GM12891 (cell line): ENCODE data around the gene PUM1.
A peak's percentile ranks its signal among the peaks of the same experiment; 100 is the strongest.

Experiments used
- DNase-seq: peaks from one replicate; pipeline ENCODE4 v3.0.0; 2011; ENCODE audit warnings: low spot score; ENCODE audit not compliant: insufficient read length
- FAIRE-seq: peaks from 2 replicates; lab custom pipeline; 2011; peaks lifted over from hg19 to GRCh38; lab: Jason Lieb, UNC
- PAX5 ChIP-seq: IDR thresholded peaks from 2 replicates; pipeline ENCODE4 v1.6.1; 2011; ENCODE audit warnings: low read length, moderate library complexity, mild to moderate bottlenecking; ENCODE audit not compliant: insufficient read depth, severe bottlenecking
- POLR2A ChIP-seq: IDR thresholded peaks from 2 replicates; pipeline ENCODE4 v1.6.1; 2011; ENCODE audit warnings: low read depth, low read length, control low read depth
- POLR2AphosphoS5 ChIP-seq: IDR thresholded peaks from 2 replicates; pipeline ENCODE4 v1.6.1; 2011; ENCODE audit warnings: low read depth, low read length, control low read depth
- POU2F2 ChIP-seq: IDR thresholded peaks from 2 replicates; pipeline ENCODE4 v1.6.1; 2011; ENCODE audit warnings: low read depth, mild to moderate bottlenecking, control low read depth, low read length, moderate library complexity
- SPI1 ChIP-seq: IDR thresholded peaks from 2 replicates; pipeline ENCODE4 v1.6.1; 2011; ENCODE audit warnings: low read depth, low read length, control low read depth
- TAF1 ChIP-seq: IDR thresholded peaks from 2 replicates; pipeline ENCODE4 v1.6.1; 2011; ENCODE audit warnings: low read depth, low read length, control low read depth

The PUM1 gene

DNA sequence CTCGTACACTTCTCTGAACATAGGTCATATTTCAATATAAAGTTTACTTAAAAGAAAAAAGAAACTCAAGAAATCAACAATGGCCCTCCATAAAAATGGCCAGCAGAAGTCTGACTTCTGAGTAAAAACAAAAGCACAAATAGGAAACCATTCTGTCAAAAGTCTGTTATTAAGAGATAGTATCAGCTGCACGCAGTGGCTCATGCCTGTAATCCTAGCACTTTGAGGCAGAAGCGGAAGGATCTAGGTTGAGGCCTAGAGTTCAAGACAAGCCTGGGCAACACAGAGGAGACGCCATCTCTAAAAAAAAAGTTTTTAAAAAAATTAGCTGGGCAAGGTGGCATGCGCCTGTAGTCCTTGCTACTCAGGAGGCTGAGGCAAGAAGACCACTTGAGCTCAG lies 67.3 kb downstream of the PUM1 start:
- FAIRE-seq (no peak), DNase-seq (no peak)
- no peak for TF ChIP-seq POU2F2
- TF ChIP-seq TAF1 = no peak
- TF ChIP-seq PAX5 = no peak
- no peak for TF ChIP-seq POLR2AphosphoS5
- no peak for TF ChIP-seq SPI1
- TF ChIP-seq POLR2A = no peak

DNA sequence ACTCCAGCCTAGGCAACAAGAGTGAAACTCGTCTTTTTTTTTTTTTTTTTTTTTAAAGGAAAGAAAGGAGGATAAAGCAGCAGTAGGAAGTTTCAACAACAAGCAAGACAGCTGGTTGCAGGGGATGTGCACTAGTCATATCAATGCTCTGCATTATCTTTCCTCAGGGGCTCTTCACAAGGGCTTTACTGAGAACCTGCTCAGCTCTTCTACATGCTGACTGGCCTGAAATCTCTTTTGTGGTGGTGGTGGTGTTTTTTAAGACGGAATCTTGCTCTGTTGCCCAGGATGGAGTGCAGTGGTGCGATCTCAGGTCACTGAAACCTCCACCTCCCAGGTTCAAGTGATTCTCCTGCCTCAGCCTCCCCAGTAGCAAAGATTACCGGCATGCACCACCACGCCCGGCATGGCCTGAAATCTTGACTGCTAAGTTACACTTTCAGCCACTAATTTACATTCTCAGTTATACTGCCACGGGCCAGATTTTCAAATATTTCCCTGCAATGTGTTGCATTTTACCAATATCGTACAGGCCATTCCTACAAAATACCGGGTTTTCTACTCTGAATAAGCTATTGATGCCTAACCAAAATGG lies 68.0 kb downstream of the PUM1 start:
- DNase-seq (no peak), FAIRE-seq (peak; percentile 20)
- TF ChIP-seq POU2F2 (no peak), POLR2A (no peak), SPI1 (no peak), POLR2AphosphoS5 (no peak), PAX5 (no peak), TAF1 (no peak)

DNA sequence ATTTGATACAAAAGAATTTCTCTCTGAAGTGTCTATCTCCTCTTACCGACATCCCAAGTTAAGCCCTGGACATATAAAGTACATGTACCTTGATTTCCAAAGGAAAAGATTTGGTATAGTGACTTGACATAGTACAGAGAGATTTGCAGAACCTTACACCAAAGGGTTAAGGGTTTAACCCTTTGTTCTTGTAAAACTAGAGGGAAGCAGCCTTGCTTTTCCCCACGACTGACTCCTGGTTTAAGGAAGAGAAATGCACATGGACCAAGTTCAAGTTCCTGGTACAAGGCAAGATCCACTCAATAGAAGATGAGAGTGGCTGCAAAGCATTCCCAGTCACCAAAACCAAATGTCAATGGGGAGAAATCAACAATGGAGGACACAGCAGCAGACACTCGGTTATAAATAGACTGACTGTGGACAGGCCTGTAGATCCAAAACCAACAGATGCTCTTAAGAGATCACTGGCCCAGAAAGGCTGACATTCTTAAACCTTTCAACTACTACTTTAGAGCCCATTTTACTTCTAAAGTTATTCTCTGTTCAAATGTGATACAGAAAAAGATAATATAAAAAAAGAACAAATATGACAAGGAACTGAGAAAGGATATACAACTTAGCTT lies 69.4 kb downstream of the PUM1 start:
- FAIRE-seq = no peak
- TF ChIP-seq POU2F2 (no peak), SPI1 (no peak), TAF1 (no peak), POLR2A (no peak)
- no peak for DNase-seq

DNA sequence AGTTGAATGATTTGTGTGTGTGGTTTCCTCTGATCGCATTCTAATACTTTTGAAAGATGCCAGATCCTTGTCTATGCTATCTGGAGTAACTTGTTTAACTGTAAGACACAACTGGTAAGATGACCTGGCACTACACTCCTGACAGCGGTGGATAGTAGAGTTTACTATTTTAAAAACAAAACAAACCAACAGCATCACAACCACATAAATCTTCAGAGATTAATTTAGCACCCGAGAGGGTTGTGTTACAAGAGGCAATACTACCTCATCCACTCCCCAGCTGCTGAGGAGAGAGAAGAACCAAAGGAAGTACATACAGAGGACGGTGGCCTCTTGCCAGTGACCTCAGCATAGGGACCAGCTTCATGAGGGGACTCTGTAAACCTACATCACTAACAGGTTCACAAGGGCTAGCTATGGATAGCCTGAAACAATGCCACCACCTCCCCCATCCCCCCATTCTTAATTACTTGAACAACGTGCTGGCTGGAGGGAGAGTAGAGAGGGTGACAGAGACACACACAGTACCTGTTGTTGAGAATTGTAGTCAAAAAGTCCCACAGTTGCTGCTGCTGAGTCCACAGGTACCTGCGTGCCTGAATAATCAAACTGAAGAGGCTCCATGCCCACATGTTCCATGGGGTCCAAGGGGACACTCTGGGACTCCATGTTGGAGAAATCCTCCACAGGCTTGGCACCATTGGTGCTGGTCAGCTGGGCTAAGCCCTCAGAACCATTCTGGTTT lies 73.5 kb downstream of the PUM1 start:
- DNase-seq = no peak
- TF ChIP-seq SPI1 (no peak), TAF1 (no peak), POLR2A (no peak), POLR2AphosphoS5 (no peak), POU2F2 (no peak)
- no peak for FAIRE-seq

DNA sequence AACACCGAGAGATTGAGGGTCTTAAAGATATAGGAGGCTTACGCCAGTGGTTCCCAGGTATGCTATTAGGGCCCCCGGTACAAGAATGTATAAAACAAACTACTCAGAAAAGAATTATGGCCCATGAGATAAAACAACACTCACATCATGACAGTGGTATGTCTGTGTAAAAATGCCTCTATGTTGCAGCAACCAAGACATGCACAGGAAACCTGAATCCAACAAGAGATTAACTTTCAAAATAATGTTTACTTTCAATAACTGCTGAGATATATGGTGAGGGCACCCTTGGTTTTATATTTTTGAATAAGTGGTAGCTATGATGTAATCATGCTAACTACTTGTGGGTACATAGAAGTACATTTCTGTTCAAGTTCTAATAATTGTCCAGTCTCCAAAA lies 74.9 kb downstream of the PUM1 start:
- FAIRE-seq = no peak
- DNase-seq = no peak
- no peak for TF ChIP-seq POLR2AphosphoS5
- TF ChIP-seq POLR2A = no peak
- TF ChIP-seq SPI1 = no peak

DNA sequence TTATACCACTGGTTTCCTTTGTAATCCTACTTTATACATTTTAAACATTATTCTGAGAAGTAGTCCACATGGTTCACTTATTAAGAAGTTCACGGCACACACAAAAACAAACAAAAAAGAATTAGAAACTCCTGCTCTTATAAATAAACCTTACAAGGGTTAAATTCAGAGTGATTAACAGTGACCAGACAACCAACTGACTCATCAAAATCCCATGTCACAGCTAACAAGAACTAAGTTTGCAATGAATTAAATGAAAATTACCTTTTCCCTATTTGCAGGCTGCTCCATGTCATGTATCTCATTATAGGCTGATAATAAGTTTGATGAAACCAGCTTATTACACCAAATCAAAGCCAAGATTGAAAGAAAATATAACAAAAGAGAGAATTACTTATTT lies 77.5 kb downstream of the PUM1 start:
- TF ChIP-seq SPI1 (no peak), POLR2AphosphoS5 (no peak), POLR2A (no peak), TAF1 (no peak), POU2F2 (no peak), PAX5 (no peak)

DNA sequence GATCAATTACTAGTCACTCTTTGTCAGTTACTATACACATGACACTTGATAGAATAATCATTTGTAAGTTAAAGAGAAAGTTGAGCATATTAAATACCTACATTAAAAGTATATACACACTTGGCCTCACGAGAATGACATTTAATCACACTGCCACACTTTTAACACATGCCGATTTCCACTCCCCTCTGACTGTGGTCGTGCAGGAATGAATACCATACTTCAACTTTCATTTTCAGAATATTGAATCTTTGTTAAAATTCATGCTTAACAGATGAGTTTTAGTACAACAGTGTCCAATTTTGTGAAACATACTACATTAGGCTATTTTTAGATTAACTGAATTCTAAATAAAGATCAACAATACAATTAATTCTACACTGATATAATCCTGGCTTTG lies 78.8 kb downstream of the PUM1 start:
- DNase-seq = no peak
- no peak for TF ChIP-seq POLR2AphosphoS5
- no peak for TF ChIP-seq POLR2A
- TF ChIP-seq POU2F2 = no peak
- TF ChIP-seq PAX5 = no peak
- no peak for TF ChIP-seq SPI1
- no peak for TF ChIP-seq TAF1
- no peak for FAIRE-seq

More for the DNA sequence above, 77.5 kb downstream of the PUM1 start:
- no peak for FAIRE-seq
- no peak for DNase-seq

DNA sequence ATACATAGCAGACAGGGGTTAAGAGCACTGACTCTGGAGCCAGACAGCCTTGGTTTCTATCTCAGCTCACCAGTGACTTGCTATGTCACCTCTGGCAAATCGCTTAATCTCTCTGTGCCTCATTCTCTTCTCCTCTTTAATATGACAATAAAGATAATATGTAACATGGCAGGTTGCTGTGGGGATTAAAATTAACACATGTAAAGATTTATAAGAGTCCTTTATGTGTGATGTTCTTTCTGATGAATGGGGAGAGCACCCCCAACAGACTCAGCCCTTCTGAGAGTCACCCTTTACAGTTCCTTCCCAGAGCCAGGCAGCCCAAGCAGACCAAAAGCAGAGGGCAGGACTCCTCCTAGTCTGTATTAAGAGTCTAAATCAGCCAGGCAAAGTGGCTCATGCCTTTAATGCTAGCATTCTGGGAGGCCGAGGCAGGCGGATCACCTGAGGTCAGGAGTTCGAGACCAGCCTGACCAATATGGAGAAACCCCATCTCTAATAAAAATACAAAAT lies 80.5 kb downstream of the PUM1 start:
- TF ChIP-seq POLR2AphosphoS5 = no peak
- no peak for TF ChIP-seq SPI1
- TF ChIP-seq PAX5 = no peak
- no peak for TF ChIP-seq TAF1
- TF ChIP-seq POLR2A = no peak
- no peak for FAIRE-seq

DNA sequence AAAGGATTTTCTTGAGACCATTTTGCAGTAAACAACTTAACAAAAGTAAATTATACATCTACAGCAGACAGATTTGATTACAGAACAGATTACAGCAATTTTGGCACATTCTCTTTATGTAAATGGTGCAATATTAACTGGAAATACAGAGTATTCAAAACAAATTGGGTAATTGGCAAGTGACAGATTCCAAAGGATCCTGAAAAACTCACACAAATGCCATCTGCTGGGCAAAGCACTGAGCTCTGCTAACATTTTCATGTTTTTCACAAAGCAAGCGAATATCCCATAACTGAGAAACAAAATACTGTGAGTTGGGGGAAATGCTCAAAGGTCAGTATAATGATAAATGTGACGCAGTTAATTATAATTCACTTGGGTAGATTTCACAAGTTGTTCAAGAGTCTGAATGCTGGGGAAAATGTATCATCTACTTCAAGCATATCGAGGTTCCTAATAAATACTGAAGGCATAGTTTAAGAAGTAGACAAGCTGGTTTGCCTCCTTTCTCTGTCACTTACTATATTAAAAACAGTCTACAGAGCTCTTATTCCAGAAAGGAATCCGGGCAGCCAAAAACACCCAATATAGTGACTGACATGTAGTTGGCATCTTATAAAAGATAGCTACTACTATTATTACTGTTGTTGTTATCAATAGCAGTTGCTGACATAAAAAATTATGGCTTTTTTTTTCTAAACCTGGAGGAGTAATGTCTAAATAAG lies 81.2 kb downstream of the PUM1 start:
- peak; percentile 43 for FAIRE-seq
- no peak for DNase-seq
- TF ChIP-seq TAF1 = no peak
- no peak for TF ChIP-seq SPI1
- TF ChIP-seq POU2F2 = no peak
- TF ChIP-seq PAX5 = no peak
- TF ChIP-seq POLR2A = no peak
- TF ChIP-seq POLR2AphosphoS5 = no peak

More for the DNA sequence above, 80.5 kb downstream of the PUM1 start:
- DNase-seq = no peak
